ENCODE results near the gene ARHGEF12. TPM values are rescaled to one million over a fixed set of nuclear protein-coding genes. Genes with fewer than 3 reads are reported as not detected.

Gene ARHGEF12
- total and polyA plus RNA-seq, 2 experiments from 2014 or later: 9.0 to 38.9 TPM

- Mint-ChIP-seq H3K4me1 (no peaks in the 10 kb centered on the region), H3K27me3 (ENCODE audit: insufficient read depth, low read depth, poor library complexity) (no peaks in the 10 kb centered on the region), H3K4me3 (no peak overlapping the region), H3K9me3 (no peaks in the 10 kb centered on the region), H3K27ac (no peak overlapping the region), H3K36me3 (ENCODE audit: low read depth) (peaks cover 33% of the 10 kb centered on the region)
- Histone ChIP-seq H3K4me1 (ENCODE audit: insufficient read depth) (no peaks in the 10 kb centered on the region), H3K4me2 (no peak overlapping the region), H4K20me1 (replicated peaks; ENCODE audit: insufficient read depth) (0 out of 2 replicates have a peak, but pooled peaks cover 2% of the 10 kb centered on the region), H3F3A (replicated peaks; ENCODE audit: low read depth) (no peaks in the 10 kb centered on the region), H3K36me3 (ENCODE audit: insufficient read depth) (peaks cover 12% of the 10 kb centered on the region; the same call in 1 of the 2 replicates), H3K27me3 (ENCODE audit: insufficient read depth) (no peaks in the 10 kb centered on the region), H2AFZ (no peak overlapping the region), H3K4me3 (no peak overlapping the region), H3K9me2 (ENCODE audit: insufficient read depth) (no peaks in the 10 kb centered on the region), H3K79me2 (replicated peaks; ENCODE audit: insufficient read depth) (no peaks in the 10 kb centered on the region), H3K27ac (ENCODE audit: low read depth) (no peak overlapping the region)
- ATAC-seq (no peak), DNase-seq (ENCODE audit: low spot score) (no peak)
- TF ChIP-seq NANOG (IDR thresholded peaks at IDR 0.05; ENCODE audit: borderline replicate concordance) (no peak), JUNB (IDR thresholded peaks at IDR 0.05; ENCODE audit: unreplicated experiment) (no peak), ZNF114 (CRISPR knock-in tag; IDR thresholded peaks at IDR 0.05) (no peak), CREB1 (CRISPR knock-in tag; IDR thresholded peaks at IDR 0.05; ENCODE audit: low read depth) (no peak), POLR2AphosphoS5 (IDR thresholded peaks at IDR 0.05; ENCODE audit: low read depth) (no peak), EZH2 (IDR thresholded peaks at IDR 0.05; ENCODE audit: low read depth, unreplicated experiment) (no peak), STAT1 (IDR thresholded peaks at IDR 0.05; ENCODE audit: unreplicated experiment) (no peak), ZNF331 (CRISPR knock-in tag; IDR thresholded peaks at IDR 0.05; ENCODE audit: low read depth) (no peak), EZH2phosphoT487 (IDR thresholded peaks at IDR 0.05; ENCODE audit: unreplicated experiment) (no peak)
- TF ChIP-seq, protein P1, sequence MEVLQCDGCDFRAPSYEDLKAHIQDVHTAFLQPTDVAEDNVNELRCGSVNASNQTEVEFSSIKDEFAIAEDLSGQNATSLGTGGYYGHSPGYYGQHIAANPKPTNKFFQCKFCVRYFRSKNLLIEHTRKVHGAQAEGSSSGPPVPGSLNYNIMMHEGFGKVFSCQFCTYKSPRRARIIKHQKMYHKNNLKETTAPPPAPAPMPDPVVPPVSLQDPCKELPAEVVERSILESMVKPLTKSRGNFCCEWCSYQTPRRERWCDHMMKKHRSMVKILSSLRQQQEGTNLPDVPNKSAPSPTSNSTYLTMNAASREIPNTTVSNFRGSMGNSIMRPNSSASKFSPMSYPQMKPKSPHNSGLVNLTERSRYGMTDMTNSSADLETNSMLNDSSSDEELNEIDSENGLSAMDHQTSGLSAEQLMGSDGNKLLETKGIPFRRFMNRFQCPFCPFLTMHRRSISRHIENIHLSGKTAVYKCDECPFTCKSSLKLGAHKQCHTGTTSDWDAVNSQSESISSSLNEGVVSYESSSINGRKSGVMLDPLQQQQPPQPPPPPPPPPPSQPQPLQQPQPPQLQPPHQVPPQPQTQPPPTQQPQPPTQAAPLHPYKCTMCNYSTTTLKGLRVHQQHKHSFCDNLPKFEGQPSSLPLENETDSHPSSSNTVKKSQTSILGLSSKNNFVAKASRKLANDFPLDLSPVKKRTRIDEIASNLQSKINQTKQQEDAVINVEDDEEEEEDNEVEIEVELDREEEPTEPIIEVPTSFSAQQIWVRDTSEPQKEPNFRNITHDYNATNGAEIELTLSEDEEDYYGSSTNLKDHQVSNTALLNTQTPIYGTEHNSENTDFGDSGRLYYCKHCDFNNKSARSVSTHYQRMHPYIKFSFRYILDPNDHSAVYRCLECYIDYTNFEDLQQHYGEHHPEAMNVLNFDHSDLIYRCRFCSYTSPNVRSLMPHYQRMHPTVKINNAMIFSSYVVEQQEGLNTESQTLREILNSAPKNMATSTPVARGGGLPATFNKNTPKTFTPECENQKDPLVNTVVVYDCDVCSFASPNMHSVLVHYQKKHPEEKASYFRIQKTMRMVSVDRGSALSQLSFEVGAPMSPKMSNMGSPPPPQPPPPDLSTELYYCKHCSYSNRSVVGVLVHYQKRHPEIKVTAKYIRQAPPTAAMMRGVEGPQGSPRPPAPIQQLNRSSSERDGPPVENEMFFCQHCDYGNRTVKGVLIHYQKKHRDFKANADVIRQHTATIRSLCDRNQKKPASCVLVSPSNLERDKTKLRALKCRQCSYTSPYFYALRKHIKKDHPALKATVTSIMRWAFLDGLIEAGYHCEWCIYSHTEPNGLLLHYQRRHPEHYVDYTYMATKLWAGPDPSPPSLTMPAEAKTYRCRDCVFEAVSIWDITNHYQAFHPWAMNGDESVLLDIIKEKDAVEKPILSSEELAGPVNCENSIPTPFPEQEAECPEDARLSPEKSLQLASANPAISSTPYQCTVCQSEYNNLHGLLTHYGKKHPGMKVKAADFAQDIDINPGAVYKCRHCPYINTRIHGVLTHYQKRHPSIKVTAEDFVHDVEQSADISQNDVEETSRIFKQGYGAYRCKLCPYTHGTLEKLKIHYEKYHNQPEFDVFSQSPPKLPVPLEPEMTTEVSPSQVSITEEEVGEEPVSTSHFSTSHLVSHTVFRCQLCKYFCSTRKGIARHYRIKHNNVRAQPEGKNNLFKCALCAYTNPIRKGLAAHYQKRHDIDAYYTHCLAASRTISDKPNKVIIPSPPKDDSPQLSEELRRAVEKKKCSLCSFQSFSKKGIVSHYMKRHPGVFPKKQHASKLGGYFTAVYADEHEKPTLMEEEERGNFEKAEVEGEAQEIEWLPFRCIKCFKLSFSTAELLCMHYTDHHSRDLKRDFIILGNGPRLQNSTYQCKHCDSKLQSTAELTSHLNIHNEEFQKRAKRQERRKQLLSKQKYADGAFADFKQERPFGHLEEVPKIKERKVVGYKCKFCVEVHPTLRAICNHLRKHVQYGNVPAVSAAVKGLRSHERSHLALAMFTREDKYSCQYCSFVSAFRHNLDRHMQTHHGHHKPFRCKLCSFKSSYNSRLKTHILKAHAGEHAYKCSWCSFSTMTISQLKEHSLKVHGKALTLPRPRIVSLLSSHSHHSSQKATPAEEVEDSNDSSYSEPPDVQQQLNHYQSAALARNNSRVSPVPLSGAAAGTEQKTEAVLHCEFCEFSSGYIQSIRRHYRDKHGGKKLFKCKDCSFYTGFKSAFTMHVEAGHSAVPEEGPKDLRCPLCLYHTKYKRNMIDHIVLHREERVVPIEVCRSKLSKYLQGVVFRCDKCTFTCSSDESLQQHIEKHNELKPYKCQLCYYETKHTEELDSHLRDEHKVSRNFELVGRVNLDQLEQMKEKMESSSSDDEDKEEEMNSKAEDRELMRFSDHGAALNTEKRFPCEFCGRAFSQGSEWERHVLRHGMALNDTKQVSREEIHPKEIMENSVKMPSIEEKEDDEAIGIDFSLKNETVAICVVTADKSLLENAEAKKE (CRISPR knock-in tag; IDR thresholded peaks at IDR 0.05): no peak
- TF ChIP-seq, protein P2, sequence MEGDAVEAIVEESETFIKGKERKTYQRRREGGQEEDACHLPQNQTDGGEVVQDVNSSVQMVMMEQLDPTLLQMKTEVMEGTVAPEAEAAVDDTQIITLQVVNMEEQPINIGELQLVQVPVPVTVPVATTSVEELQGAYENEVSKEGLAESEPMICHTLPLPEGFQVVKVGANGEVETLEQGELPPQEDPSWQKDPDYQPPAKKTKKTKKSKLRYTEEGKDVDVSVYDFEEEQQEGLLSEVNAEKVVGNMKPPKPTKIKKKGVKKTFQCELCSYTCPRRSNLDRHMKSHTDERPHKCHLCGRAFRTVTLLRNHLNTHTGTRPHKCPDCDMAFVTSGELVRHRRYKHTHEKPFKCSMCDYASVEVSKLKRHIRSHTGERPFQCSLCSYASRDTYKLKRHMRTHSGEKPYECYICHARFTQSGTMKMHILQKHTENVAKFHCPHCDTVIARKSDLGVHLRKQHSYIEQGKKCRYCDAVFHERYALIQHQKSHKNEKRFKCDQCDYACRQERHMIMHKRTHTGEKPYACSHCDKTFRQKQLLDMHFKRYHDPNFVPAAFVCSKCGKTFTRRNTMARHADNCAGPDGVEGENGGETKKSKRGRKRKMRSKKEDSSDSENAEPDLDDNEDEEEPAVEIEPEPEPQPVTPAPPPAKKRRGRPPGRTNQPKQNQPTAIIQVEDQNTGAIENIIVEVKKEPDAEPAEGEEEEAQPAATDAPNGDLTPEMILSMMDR (conservative IDR thresholded peaks at IDR 0.05; ENCODE audit: low read depth in 2 of 2): no peak
- TF ChIP-seq, protein P3, sequence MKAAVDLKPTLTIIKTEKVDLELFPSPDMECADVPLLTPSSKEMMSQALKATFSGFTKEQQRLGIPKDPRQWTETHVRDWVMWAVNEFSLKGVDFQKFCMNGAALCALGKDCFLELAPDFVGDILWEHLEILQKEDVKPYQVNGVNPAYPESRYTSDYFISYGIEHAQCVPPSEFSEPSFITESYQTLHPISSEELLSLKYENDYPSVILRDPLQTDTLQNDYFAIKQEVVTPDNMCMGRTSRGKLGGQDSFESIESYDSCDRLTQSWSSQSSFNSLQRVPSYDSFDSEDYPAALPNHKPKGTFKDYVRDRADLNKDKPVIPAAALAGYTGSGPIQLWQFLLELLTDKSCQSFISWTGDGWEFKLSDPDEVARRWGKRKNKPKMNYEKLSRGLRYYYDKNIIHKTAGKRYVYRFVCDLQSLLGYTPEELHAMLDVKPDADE (IDR thresholded peaks at IDR 0.05): no peak
Measured at GRCh38 chr11:120455487-120455886, 119.3 kb downstream of the ARHGEF12 start.
